Activated T-helper 2 cell treated with anti-CD3 and anti-CD28 coated beads, Interferon-gamma antibody, Interleukin-2, Interleukin-4, amounts not matched to agents 10 μg/mL and 5 μg/mL and 100 μg/mL, durations not matched to agents 14 hours and 24 hours and 36 hours (primary cell): Measurements from ENCODE around the gene CDK15. TPM values are rescaled to one million over a fixed set of nuclear protein-coding genes. Genes with fewer than 3 reads are reported as not detected.
"Not testable (repeated sequence)": the region's sequence is repeated elsewhere in the genome, so short reads cannot be mapped to it uniquely, and the experiment has no call there.

Source experiments
- DNase-seq: peaks from one replicate; pipeline ENCODE4 v3.0.0; 2021; ENCODE audit warnings: low spot score
- H3K27ac Mint-ChIP-seq: one replicate; pipeline ENCODE4 v1.8.0; 2021; ENCODE audit warnings: mixed read lengths
- H3K27me3 Mint-ChIP-seq: one replicate; pipeline ENCODE4 v1.8.0; 2021; ENCODE audit warnings: low read depth, mixed read lengths
- H3K36me3 Mint-ChIP-seq: one replicate; pipeline ENCODE4 v1.8.0; 2021; ENCODE audit warnings: low read depth, mixed read lengths
- H3K4me1 Mint-ChIP-seq: one replicate; pipeline ENCODE4 v1.8.0; 2021; ENCODE audit warnings: low read depth, mixed read lengths
- H3K4me3 Mint-ChIP-seq: one replicate; pipeline ENCODE4 v1.8.0; 2021; ENCODE audit warnings: low read depth, mild to moderate bottlenecking, moderate library complexity, mixed read lengths
- H3K9me3 Mint-ChIP-seq: one replicate; pipeline ENCODE4 v1.8.0; 2021; ENCODE audit warnings: mixed read lengths
- intact Hi-C: fragments of 100-400 bp; cut with micrococcal nuclease; formaldehyde crosslinking; loops from one replicate; pipeline ENCODE4 v1.15.1; 2023
- total RNA-seq: library from RNA; stranded (reverse); gene quantifications from 2 replicates; pipeline ENCODE4 v1.2.3, GENCODE V29; 2022

The CDK15 gene
- total RNA-seq, 1 donor from 2014 or later = not detected

DNA sequence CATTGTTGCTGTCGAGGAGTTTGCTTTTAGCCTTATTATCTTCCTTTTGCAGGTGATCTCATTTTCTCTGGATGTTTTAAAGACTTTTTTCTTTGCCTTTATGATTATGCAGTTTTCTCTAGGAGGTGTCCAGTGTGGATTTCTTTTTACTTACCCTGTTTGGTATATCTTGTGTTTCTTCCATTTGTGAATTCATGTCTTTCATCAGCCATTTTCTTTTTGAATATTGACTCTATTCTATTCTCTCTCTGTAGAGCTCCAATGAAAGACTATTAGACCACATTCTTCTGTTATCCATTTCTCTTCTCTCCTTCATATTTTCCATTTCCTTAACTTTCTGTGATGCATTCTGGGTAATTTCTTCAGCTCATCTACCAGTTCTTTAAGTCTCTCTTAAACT lies 34.4 kb downstream of the CDK15 start:
- peaks cover 8% of the 10 kb centered on the region for H3K27me3 Mint-ChIP-seq
- DNase-seq = no peak
- no peak overlapping the region for H3K27ac Mint-ChIP-seq
- intact Hi-C loops = no loop called here
- H3K36me3 Mint-ChIP-seq = no peaks in the 10 kb centered on the region
- H3K4me3 Mint-ChIP-seq = no peak overlapping the region
- peaks cover 6% of the 10 kb centered on the region for H3K9me3 Mint-ChIP-seq
- H3K4me1 Mint-ChIP-seq = no peaks in the 10 kb centered on the region

DNA sequence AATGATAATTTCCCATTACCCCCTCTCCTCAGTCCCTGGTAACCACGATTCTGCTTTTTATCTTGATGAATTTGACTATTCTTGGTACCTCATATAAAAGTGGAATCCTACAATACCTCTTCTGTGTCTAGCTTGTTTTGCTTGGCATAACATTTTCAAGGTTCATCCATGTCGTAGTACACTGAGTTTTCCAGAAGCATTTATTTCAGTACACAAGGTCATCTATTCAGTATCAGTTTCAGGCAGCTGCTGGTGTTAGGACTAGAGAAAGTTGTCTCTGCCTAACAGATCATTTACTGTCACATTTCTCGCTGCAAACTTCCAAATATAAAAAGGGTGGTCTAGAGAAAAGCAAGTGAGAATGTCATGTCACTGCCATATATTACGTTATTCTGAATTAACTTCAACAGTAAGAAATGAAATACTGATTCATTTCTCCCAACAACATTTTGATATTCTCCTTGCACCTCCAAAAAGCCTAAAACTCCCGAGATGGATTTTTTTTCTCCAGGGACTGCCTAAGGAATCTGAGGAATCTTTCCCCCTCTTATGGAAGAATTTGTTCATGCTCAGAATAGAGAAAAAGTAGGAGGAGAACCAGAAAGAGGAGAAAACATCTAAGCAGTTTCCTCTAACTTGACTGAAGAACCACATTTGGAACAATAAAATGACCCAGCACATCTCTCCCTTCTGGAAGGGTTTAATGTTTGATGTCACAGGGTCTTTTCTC lies 36.0 kb downstream of the CDK15 start:
- H3K36me3 Mint-ChIP-seq = no peaks in the 10 kb centered on the region
- H3K4me1 Mint-ChIP-seq = no peaks in the 10 kb centered on the region
- H3K9me3 Mint-ChIP-seq = peaks cover 6% of the 10 kb centered on the region
- peaks cover 13% of the 10 kb centered on the region for H3K27me3 Mint-ChIP-seq
- DNase-seq = no peak
- no peak overlapping the region for H3K4me3 Mint-ChIP-seq
- intact Hi-C loops = no loop called here
- no peak overlapping the region for H3K27ac Mint-ChIP-seq

DNA sequence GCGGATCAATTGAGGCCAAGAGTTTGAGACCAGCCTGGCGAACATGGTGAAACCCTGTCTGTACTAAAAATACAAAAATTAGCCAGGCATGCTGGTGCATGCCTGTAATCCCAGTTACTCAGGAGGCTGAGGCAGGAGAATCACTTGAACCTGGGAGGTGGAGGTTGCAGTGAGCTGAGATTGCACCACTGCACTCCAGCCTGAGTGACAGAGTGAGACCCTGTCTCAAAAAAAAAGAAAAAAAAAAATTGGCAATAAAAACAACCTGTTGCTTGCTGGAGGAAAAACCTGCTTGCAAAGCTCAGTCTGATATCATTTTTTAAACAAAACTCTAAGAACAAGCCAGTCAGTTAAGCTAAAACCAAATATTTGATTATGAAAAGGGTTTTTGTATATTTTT lies 38.6 kb downstream of the CDK15 start:
- H3K27ac Mint-ChIP-seq, H3K4me3 Mint-ChIP-seq, H3K4me1 Mint-ChIP-seq, DNase-seq, H3K36me3 Mint-ChIP-seq, H3K9me3 Mint-ChIP-seq, intact Hi-C loops: not testable (repeated sequence)
- peaks cover 17% of the 10 kb centered on the region for H3K27me3 Mint-ChIP-seq

DNA sequence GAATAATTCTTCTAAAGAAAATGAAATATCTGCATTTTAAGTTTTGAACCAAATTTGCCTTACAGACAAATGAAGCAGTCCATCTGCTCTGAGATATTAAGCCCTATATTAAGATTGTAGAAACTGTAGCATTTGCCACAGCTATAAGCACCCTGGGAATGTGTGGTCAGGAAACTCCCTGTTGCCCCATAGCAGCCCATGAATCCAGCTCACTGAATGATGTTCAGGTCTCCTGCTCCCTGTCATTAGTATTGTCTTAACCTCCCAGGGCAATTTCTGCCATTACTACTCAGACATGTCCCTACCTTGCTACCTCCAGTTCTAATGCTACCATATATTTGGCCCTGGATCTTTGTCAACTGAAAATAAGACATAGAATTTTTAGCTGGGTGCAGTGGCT lies 41.1 kb downstream of the CDK15 start:
- DNase-seq = no peak
- Mint-ChIP-seq H3K4me3 (no peak overlapping the region), H3K27me3 (peaks cover 12% of the 10 kb centered on the region), H3K27ac (no peak overlapping the region), H3K4me1 (no peaks in the 10 kb centered on the region), H3K36me3 (no peaks in the 10 kb centered on the region), H3K9me3 (no peaks in the 10 kb centered on the region)
- intact Hi-C loops = no loop called here

DNA sequence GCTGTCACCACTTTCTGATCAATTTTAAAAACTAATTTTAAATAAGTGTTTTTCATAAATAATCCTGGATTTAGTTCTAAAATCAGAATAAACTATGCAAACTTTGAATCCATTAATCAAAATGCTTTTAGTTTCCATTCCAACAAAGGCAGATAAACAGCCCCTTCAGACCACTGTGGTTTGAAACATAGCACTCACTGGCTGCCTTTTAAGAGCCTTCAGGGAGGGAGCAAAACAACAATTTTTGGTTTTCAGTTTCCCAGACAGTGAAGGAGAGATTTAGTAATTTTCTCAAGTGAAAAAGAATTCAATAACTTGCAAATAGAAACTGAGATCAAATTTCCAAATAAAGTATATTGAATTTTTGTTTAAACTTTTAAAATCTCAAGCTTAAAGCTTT lies 46.1 kb downstream of the CDK15 start:
- H3K4me1 Mint-ChIP-seq = no peaks in the 10 kb centered on the region

DNA sequence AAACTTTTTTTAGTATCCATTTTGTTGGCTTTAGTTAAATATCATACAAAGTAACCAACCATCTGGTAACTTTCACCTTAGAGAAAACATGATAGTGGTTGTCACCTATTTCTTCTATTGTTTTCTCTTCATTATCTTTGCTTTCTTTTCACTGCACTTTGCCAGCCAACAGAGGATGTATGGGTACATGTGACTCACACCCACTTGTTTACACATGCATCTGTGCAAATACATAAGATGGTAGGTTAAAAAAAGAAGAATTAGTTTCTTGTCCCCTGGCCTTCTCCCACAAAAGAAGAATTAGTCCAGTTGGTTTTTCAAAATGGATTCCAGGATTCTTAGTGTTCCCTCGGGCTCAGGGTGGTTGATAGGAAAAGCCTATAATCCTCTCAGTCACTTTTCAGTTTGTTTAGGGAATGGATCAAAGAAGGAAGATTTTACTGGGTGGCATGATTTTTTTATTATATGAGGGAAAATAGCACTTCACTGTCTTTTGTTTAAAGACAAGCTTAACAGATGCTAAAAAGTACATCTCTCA lies 46.6 kb downstream of the CDK15 start:
- intact Hi-C loops = no loop called here
- Mint-ChIP-seq H3K4me3 (no peak overlapping the region), H3K36me3 (no peaks in the 10 kb centered on the region), H3K27ac (no peak overlapping the region), H3K27me3 (peaks cover 17% of the 10 kb centered on the region), H3K4me1 (no peaks in the 10 kb centered on the region), H3K9me3 (no peaks in the 10 kb centered on the region)
- no peak for DNase-seq

More for the DNA sequence above, 46.1 kb downstream of the CDK15 start:
- intact Hi-C loops = no loop called here
- no peak for DNase-seq
- Mint-ChIP-seq H3K36me3 (no peaks in the 10 kb centered on the region), H3K27ac (no peak overlapping the region), H3K27me3 (peaks cover 12% of the 10 kb centered on the region), H3K9me3 (no peaks in the 10 kb centered on the region), H3K4me3 (no peak overlapping the region)

DNA sequence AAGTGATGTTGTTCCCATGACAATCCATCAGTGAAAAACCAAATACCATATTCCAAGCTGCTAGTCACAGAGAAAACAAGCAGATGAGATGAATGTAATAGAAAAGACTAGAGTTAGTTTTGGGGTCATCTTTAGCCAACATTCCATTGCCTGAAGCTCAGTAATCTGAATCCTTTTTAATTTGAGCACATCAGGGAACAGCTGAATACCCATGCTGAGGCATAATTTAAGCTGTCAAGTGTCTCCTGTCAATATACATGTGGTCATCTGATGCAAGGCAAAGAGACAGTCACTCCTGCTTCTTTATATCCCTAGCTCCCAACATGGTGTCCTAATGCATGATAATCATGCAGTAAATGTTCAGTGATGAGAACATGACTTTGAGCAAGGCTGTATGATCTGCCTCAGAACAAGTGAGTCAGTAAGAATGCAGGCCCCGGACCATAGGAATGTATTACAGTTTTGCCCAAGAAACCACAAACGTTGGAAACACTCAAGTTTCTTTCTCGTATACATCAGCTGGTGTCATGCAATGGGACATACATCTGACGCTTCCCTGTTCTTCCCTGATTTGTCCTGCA lies 48.0 kb downstream of the CDK15 start:
- no peak for DNase-seq
- H3K27me3 Mint-ChIP-seq = peaks cover 26% of the 10 kb centered on the region
- H3K4me3 Mint-ChIP-seq = no peak overlapping the region
- no peaks in the 10 kb centered on the region for H3K9me3 Mint-ChIP-seq
- no peak overlapping the region for H3K27ac Mint-ChIP-seq
- peaks cover 7% of the 10 kb centered on the region for H3K4me1 Mint-ChIP-seq
- no peaks in the 10 kb centered on the region for H3K36me3 Mint-ChIP-seq
- intact Hi-C loops = no loop called here

DNA sequence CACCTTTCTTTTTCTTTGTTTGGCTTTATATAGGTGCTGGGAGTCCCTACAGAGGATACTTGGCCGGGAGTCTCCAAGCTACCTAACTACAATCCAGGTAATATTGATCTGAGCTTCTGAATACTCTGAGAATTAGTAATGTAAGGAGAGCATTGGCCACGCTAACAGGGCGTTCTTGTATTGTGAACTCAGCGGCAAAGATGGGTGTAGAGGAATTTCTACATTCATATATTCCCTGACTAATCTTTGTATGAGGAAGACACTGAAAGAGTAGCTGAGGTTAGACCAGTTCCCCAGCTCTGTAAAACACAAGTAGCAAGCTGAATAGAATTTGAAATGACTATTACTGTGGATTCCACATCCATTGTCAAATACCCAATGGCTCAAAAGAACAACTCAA lies 48.5 kb downstream of the CDK15 start:
- H3K27ac Mint-ChIP-seq = no peak overlapping the region

DNA sequence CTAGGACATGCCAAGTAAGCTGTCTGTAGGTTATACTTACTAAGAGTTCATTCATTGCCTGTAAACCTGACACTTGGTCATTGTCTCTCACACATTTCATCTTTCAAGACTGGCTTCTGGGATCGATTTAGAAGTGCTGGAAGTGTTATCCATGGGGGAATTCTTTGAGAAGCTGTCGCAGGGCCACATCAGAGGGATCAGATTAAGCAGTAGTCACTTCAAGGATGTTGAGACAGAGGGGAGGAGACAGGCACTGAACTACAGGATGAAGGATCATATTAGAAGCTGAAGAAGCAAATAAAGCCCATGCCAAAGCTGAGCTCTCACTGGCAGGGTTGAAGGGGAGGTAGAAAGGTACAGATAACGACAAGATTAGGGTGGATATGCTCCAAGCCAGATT lies 49.0 kb downstream of the CDK15 start:
- Mint-ChIP-seq H3K27ac (no peak overlapping the region), H3K27me3 (peaks cover 27% of the 10 kb centered on the region), H3K36me3 (no peaks in the 10 kb centered on the region), H3K4me1 (peaks cover 7% of the 10 kb centered on the region), H3K9me3 (no peaks in the 10 kb centered on the region), H3K4me3 (no peak overlapping the region)
- no peak for DNase-seq
- intact Hi-C loops = no loop called here

More for the DNA sequence above, 48.5 kb downstream of the CDK15 start:
- Mint-ChIP-seq H3K27me3 (peaks cover 27% of the 10 kb centered on the region), H3K9me3 (no peaks in the 10 kb centered on the region), H3K4me1 (peaks cover 7% of the 10 kb centered on the region), H3K36me3 (no peaks in the 10 kb centered on the region), H3K4me3 (no peak overlapping the region)
- DNase-seq = no peak
- intact Hi-C loops = no loop called here

DNA sequence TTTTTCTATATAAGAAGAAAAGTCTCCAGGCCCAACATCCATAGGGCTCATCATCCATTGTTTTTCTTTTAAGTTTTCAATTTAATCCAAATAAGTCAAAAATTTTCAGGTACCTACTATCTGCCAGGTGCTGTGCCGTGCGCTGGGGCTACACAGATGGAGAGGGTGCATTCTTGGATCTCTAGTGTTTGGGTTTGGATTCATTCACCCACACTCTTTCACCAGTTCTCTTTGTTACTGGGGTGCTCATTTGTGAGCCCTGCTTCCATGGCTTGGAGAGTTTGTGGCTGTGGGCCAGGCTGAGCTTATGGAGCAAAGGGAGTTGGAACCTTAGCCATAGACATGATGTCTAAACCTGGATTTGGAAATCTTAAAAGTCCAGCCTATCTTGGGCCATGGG lies 51.0 kb downstream of the CDK15 start:
- intact Hi-C loops = no loop called here
- H3K9me3 Mint-ChIP-seq = no peaks in the 10 kb centered on the region
- H3K4me3 Mint-ChIP-seq = no peak overlapping the region

DNA sequence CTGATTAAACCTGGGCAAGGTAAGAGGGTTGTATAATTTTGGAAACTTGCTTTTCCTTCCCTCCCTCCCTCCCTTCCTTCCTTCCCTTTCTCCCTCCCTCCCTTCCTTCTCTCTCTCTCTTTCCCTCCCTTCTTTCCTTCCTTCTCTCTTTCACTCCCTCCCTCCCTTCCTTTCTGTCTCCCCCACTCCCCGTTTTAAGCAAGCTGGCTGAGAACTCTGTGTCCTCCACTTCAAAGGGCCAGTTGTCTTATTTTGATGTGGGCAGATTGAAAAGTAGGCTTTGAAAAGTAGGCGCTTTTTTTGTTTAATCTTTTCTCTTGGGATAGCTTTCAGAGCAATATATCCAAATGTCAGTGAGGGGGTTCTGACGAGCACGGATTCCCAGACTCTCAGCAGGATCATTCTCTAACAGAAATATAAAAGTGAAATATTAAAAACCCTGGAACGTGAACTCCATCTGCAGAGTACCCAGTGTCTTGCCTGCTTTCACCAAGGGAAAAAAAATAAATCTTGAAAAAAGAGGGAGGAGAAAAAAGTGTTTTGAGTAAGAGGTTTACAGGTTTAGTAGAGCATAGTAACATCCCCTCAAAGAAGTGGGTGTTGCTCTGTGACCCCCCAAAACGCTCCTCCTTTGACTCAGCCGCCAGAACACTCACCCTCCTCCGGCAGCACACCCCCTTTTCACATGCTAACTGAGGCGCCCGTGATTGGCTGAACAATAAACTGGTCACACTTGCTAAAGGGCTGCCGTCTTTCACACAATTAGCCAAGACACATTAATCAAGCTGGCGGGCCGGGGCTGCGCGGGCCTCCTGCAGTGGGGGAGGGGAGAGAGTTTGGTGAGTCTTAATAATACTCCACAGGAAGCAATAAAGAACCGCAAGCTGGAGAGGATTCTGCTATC lies 52.2 kb downstream of the CDK15 start:
- no peak overlapping the region for H3K4me3 Mint-ChIP-seq
- intact Hi-C loops = no loop called here

More for the DNA sequence above, 51.0 kb downstream of the CDK15 start:
- no peak for DNase-seq
- H3K36me3 Mint-ChIP-seq = no peaks in the 10 kb centered on the region
- H3K27me3 Mint-ChIP-seq = peaks cover 28% of the 10 kb centered on the region
- peaks cover 11% of the 10 kb centered on the region for H3K4me1 Mint-ChIP-seq
- H3K27ac Mint-ChIP-seq = no peak overlapping the region

DNA sequence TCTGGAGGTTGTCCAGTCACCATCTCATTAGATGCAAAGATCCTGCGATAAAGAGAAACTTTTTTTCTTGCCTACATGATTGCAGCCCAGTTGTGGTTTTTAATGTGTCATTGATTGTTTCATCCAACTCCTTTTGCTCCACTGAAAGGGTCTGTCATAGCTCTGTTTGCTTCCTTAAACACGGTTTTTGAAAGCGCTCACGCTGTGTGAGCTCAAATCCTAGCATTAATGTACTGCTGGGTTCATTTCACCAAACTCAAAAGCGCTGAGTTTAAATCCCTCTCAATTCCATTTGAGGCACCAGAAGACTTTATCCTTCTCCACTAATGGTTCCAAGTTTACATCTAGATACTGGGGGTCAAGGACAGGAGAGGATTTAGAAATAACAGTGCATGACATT lies 53.6 kb downstream of the CDK15 start:
- no peak overlapping the region for H3K27ac Mint-ChIP-seq
- peaks cover 11% of the 10 kb centered on the region for H3K4me1 Mint-ChIP-seq
- no peak overlapping the region for H3K4me3 Mint-ChIP-seq
- DNase-seq = no peak
- intact Hi-C loops = loop anchor here (1.0 kb wide), 1 partner anchor 318 kb away; no protein-coding TSS in a partner anchor
- peaks cover 39% of the 10 kb centered on the region for H3K27me3 Mint-ChIP-seq
- H3K9me3 Mint-ChIP-seq = no peaks in the 10 kb centered on the region
- H3K36me3 Mint-ChIP-seq = no peaks in the 10 kb centered on the region

More for the DNA sequence above, 52.2 kb downstream of the CDK15 start:
- Mint-ChIP-seq H3K27ac (no peak overlapping the region), H3K9me3 (no peaks in the 10 kb centered on the region), H3K36me3 (no peaks in the 10 kb centered on the region), H3K27me3 (peaks cover 33% of the 10 kb centered on the region), H3K4me1 (peaks cover 11% of the 10 kb centered on the region)
- DNase-seq = no peak
